GDM1 (cell line): Measurements from ENCODE around the gene ZNF384.

Source experiments
- DNase-seq: peaks from one replicate; lab custom pipeline; 2025; lab: John Stamatoyannopoulos, UW

ZNF384 gene

GRCh38 chr12:6620137-6620884 is 68.9 kb downstream of the ZNF384 start:
- no peak for DNase-seq

GRCh38 chr12:6618483-6619225 is 70.5 kb downstream of the ZNF384 start:
- peak; percentile 45 for DNase-seq
